Measurements from ENCODE around the gene ST6GALNAC1.

Gene ST6GALNAC1

GRCh38 chr17:76682296-76682695 lies 38.7 kb upstream of the ST6GALNAC1 start:
- H3K9ac ChIP-seq (ENCODE audit: low read length) = no peak overlapping the region

GRCh38 chr17:76681222-76682137 lies 37.9 kb upstream of the ST6GALNAC1 start:
- Histone ChIP-seq H3K4me3 (ENCODE audit: insufficient read depth, low read length, poor library complexity, severe bottlenecking) (no peak overlapping the region), H4K20me1 (ENCODE audit: low read depth, low read length) (no peaks in the 10 kb centered on the region), H3K9me3 (ENCODE audit: insufficient read depth, low read length) (no peaks in the 10 kb centered on the region), H3K36me3 (ENCODE audit: low read length) (no peaks in the 10 kb centered on the region), H3K9me2 (replicated peaks; ENCODE audit: insufficient read depth, low read length) (no peaks in the 10 kb centered on the region), H3F3A (ENCODE audit: insufficient read depth) (no peaks in the 10 kb centered on the region), H3K4me2 (ENCODE audit: low read depth, low read length, poor library complexity, severe bottlenecking) (no peak overlapping the region), H3K9ac (ENCODE audit: low read length) (no peak overlapping the region), H3K79me2 (ENCODE audit: insufficient read depth, low read length) (no peaks in the 10 kb centered on the region), H3K27ac (ENCODE audit: low read depth, low read length) (no peak overlapping the region), H3K27me3 (ENCODE audit: low read length) (no peaks in the 10 kb centered on the region), H2AFZ (ENCODE audit: low read depth, low read length, severe bottlenecking) (no peak overlapping the region)
- TF ChIP-seq EZH2phosphoT487 (conservative IDR thresholded peaks at IDR 0.05; ENCODE audit: low read length) = no peak
- peak; percentile 74 for TF ChIP-seq CTCF (IDR thresholded peaks at IDR 0.05; ENCODE audit: insufficient read depth, low read length, poor library complexity, severe bottlenecking)

More at GRCh38 chr17:76682296-76682695, 38.7 kb upstream of the ST6GALNAC1 start:
- no peak overlapping the region for H3K4me3 ChIP-seq (ENCODE audit: insufficient read depth, low read length, poor library complexity, severe bottlenecking)
- no peaks in the 10 kb centered on the region for H3F3A ChIP-seq (ENCODE audit: insufficient read depth)
- no peaks in the 10 kb centered on the region for H3K9me3 ChIP-seq (ENCODE audit: insufficient read depth, low read length)
- no peaks in the 10 kb centered on the region for H3K27me3 ChIP-seq (ENCODE audit: low read length)
- H2AFZ ChIP-seq (ENCODE audit: low read depth, low read length, severe bottlenecking) = no peak overlapping the region
- H3K79me2 ChIP-seq (ENCODE audit: insufficient read depth, low read length) = no peaks in the 10 kb centered on the region
- no peak overlapping the region for H3K27ac ChIP-seq (ENCODE audit: low read depth, low read length)
- TF ChIP-seq CTCF (IDR thresholded peaks at IDR 0.05; ENCODE audit: insufficient read depth, low read length, poor library complexity, severe bottlenecking) = no peak
- no peak for TF ChIP-seq EZH2phosphoT487 (conservative IDR thresholded peaks at IDR 0.05; ENCODE audit: low read length)
- no peaks in the 10 kb centered on the region for H4K20me1 ChIP-seq (ENCODE audit: low read depth, low read length)
- no peaks in the 10 kb centered on the region for H3K9me2 ChIP-seq (replicated peaks; ENCODE audit: insufficient read depth, low read length)
- H3K4me2 ChIP-seq (ENCODE audit: low read depth, low read length, poor library complexity, severe bottlenecking) = no peak overlapping the region
- no peaks in the 10 kb centered on the region for H3K36me3 ChIP-seq (ENCODE audit: low read length)

- Histone ChIP-seq H3K27me3 (ENCODE audit: low read length) (no peaks in the 10 kb centered on the region), H3K79me2 (ENCODE audit: insufficient read depth, low read length) (no peaks in the 10 kb centered on the region), H3K9ac (ENCODE audit: low read length) (no peak overlapping the region), H3K27ac (ENCODE audit: low read depth, low read length) (no peak overlapping the region), H2AFZ (ENCODE audit: low read depth, low read length, severe bottlenecking) (no peak overlapping the region), H3K9me3 (ENCODE audit: insufficient read depth, low read length) (no peaks in the 10 kb centered on the region), H3K36me3 (ENCODE audit: low read length) (no peaks in the 10 kb centered on the region), H3F3A (ENCODE audit: insufficient read depth) (no peaks in the 10 kb centered on the region), H3K9me2 (replicated peaks; ENCODE audit: insufficient read depth, low read length) (no peaks in the 10 kb centered on the region), H4K20me1 (ENCODE audit: low read depth, low read length) (no peaks in the 10 kb centered on the region), H3K4me3 (ENCODE audit: insufficient read depth, low read length, poor library complexity, severe bottlenecking) (no peak overlapping the region), H3K4me2 (ENCODE audit: low read depth, low read length, poor library complexity, severe bottlenecking) (no peak overlapping the region)
- TF ChIP-seq EZH2phosphoT487 (conservative IDR thresholded peaks at IDR 0.05; ENCODE audit: low read length) (no peak), CTCF (IDR thresholded peaks at IDR 0.05; ENCODE audit: insufficient read depth, low read length, poor library complexity, severe bottlenecking) (no peak)
Observed at GRCh38 chr17:76679239-76679638, 35.7 kb upstream of the ST6GALNAC1 start.
